SK-N-SH (cell line): ENCODE measurements around the gene EPM2A. TPM values are rescaled to one million over a fixed set of nuclear protein-coding genes. Genes with fewer than 3 reads are reported as not detected.
"Not testable (repeated sequence)": the region's sequence is repeated elsewhere in the genome, so short reads cannot be mapped to it uniquely, and the experiment has no call there.

Experiments used
- CTCF ChIA-PET: fragments of 300-600, 350-600 bp; formaldehyde crosslinking; extraction: SDS; loops from one replicate; lab custom pipeline; 2021; lab: Yijun Ruan, JAX
- POLR2A ChIA-PET: fragments of 350-600 bp; sonication (Branson Sonifier 250); formaldehyde crosslinking; extraction: SDS; loops from one replicate; lab custom pipeline; 2020; ENCODE audit warnings: antibody characterized with exemption, inconsistent platforms; lab: Yijun Ruan, JAX
- DNase-seq: peaks from one replicate; pipeline ENCODE4 v3.0.0; 2012
- H2AFZ ChIP-seq: fragments of 200-600 bp; sonication (generic); 2 replicates; pipeline ENCODE4 v1.8.1; 2016; ENCODE audit warnings: antibody characterized with exemption, mild to moderate bottlenecking, low read depth
- H3F3A ChIP-seq: fragments of 200-600 bp; sonication (generic); replicated peaks from 2 replicates; pipeline ENCODE3; 2016; ENCODE audit warnings: antibody characterized with exemption, mild to moderate bottlenecking; ENCODE audit not compliant: insufficient read depth
- H3K27ac ChIP-seq, 2 experiments: fragments of 200-500 bp in 1 of 2; fragments of 200-600 bp in 1 of 2; sonication (Bioruptor generic) in 1 of 2; sonication (generic), shearing (Covaris generic) in 1 of 2; 2 replicates each; pipeline versions ENCODE4 v1.5.1 to v1.6.1; 2014 to 2016; ENCODE audit warnings: low read depth in 2 of 2, inconsistent platforms in 1 of 2, low read length in 1 of 2, mild to moderate bottlenecking in 1 of 2, mixed read lengths in 1 of 2
- H3K27me3 ChIP-seq: fragments of 200-600 bp; sonication (generic), shearing (Covaris generic); 2 replicates; pipeline ENCODE4 v1.6.1; 2016; ENCODE audit warnings: mixed run types; ENCODE audit not compliant: insufficient read depth
- H3K36me3 ChIP-seq, 2 experiments: fragments of 200-500 bp in 1 of 2; fragments of 200-600 bp in 1 of 2; sonication (Bioruptor generic) in 1 of 2; sonication (generic) in 1 of 2; replicated peaks in 1 of 2; 2 replicates each; pipeline versions ENCODE3 to v1.5.1; 2014 to 2016; ENCODE audit warnings: low read length in 1 of 2, mild to moderate bottlenecking in 1 of 2; ENCODE audit not compliant: insufficient read depth in 2 of 2, control insufficient read depth in 1 of 2
- H3K4me1 ChIP-seq, 2 experiments: fragments of 200-500 bp in 1 of 2; fragments of 200-600 bp in 1 of 2; sonication (Bioruptor generic) in 1 of 2; sonication (generic), shearing (Covaris generic) in 1 of 2; 2 replicates each; pipeline versions ENCODE4 v1.5.1 to v1.6.1; 2014 to 2016; ENCODE audit warnings: low read depth in 1 of 2, low read length in 1 of 2, mixed run types in 1 of 2; ENCODE audit not compliant: insufficient read depth in 2 of 2, control insufficient read depth in 1 of 2
- H3K4me2 ChIP-seq: fragments of 200-600 bp; sonication (generic), shearing (Covaris generic); 2 replicates; pipeline ENCODE4 v1.6.1; 2017; ENCODE audit warnings: mixed run types
- H3K4me3 ChIP-seq, 2 experiments: fragments of 200-500 bp in 1 of 2; fragments of 200-600 bp in 1 of 2; sonication (Bioruptor generic) in 1 of 2; sonication (generic), shearing (Covaris generic) in 1 of 2; 2 replicates each; pipeline versions ENCODE4 v1.5.1 to v1.8.1; 2014 to 2016; ENCODE audit warnings: low read depth in 2 of 2, inconsistent platforms in 1 of 2, low read length in 1 of 2, mild to moderate bottlenecking in 1 of 2, mixed read lengths in 1 of 2, moderate library complexity in 1 of 2
- H3K79me2 ChIP-seq: fragments of 200-600 bp; sonication (generic); 2 replicates; pipeline ENCODE4 v1.8.1; 2017; ENCODE audit warnings: mild to moderate bottlenecking; ENCODE audit not compliant: insufficient read depth
- H3K9ac ChIP-seq: fragments of 200-600 bp; sonication (generic); 2 replicates; pipeline ENCODE4 v1.6.1; 2017; ENCODE audit warnings: mixed run types
- H3K9me2 ChIP-seq: fragments of 200-600 bp; sonication (generic); 2 replicates; pipeline ENCODE4 v1.6.1; 2017; ENCODE audit warnings: mixed run types
- H3K9me3 ChIP-seq: fragments of 200-600 bp; sonication (generic); 2 replicates; pipeline ENCODE4 v1.6.1; 2017; ENCODE audit warnings: mixed run types, mild to moderate bottlenecking, moderate library complexity
- H4K20me1 ChIP-seq: fragments of 200-600 bp; sonication (generic); 2 replicates; pipeline ENCODE4 v1.6.1; 2017; ENCODE audit warnings: mild to moderate bottlenecking, mixed run types; ENCODE audit not compliant: insufficient read depth
- CHD2 ChIP-seq: fragments of 150-350 bp; IDR thresholded peaks from 2 replicates; pipeline ENCODE4 v1.6.1; 2018; ENCODE audit warnings: low read length; ENCODE audit not compliant: partially characterized antibody
- CTCF ChIP-seq: fragments of 200-600 bp; sonication (generic); IDR thresholded peaks from 2 replicates; pipeline ENCODE4 v1.6.1; 2017; ENCODE audit warnings: antibody characterized with exemption, mild to moderate bottlenecking, moderate library complexity
- ELF1 ChIP-seq: IDR thresholded peaks from 2 replicates; pipeline ENCODE4 v1.4.0; 2012
- EP300 ChIP-seq, 2 experiments: IDR thresholded peaks; 2 replicates each; pipeline versions ENCODE4 v1.4.0 to v1.6.1; 2012; ENCODE audit warnings: borderline replicate concordance in 1 of 2, low read depth in 1 of 2, low read length in 1 of 2
- FOXJ3 ChIP-seq: sonication (generic); formaldehyde crosslinking; IDR thresholded peaks from 2 replicates; pipeline ENCODE4 v1.5.1; 2020; ENCODE audit warnings: mild to moderate bottlenecking, missing genetic modification reagents
- FOXM1 ChIP-seq: IDR thresholded peaks from 2 replicates; pipeline ENCODE4 v1.4.0; 2012; ENCODE audit warnings: low read depth, mild to moderate bottlenecking
- GATA2 ChIP-seq: sonication (generic); formaldehyde crosslinking; IDR thresholded peaks from 2 replicates; pipeline ENCODE4 v1.5.0; 2020; ENCODE audit warnings: mild to moderate bottlenecking, missing genetic modification reagents
- IRF3 ChIP-seq: fragments of 150-350 bp; IDR thresholded peaks from 2 replicates; pipeline ENCODE4 v1.6.1; 2016; ENCODE audit warnings: mild to moderate bottlenecking, low read depth, low read length
- MXI1 ChIP-seq: IDR thresholded peaks from 2 replicates; pipeline ENCODE4 v1.6.1; 2012; ENCODE audit warnings: mild to moderate bottlenecking, low read depth, low read length, improper control_type of control experiment
- NRF1 ChIP-seq: IDR thresholded peaks from 2 replicates; pipeline ENCODE4 v1.6.1; 2012; ENCODE audit warnings: low read depth, mild to moderate bottlenecking, low read length
- POLR2AphosphoS5 ChIP-seq: IDR thresholded peaks from 2 replicates; pipeline ENCODE4 v1.6.1; 2012; ENCODE audit warnings: low read depth, low read length
- RCOR1 ChIP-seq: fragments of 150-350 bp; IDR thresholded peaks from 2 replicates; pipeline ENCODE4 v1.6.1; 2017; ENCODE audit warnings: antibody characterized with exemption, low read length
- RXRA ChIP-seq: IDR thresholded peaks from 2 replicates; pipeline ENCODE4 v1.4.0; 2012; ENCODE audit warnings: low read depth, mild to moderate bottlenecking, borderline replicate concordance
- SIN3A ChIP-seq: IDR thresholded peaks from 2 replicates; pipeline ENCODE4 v1.6.1; 2012; ENCODE audit warnings: low read depth, mild to moderate bottlenecking, low read length, moderate library complexity, borderline replicate concordance
- SMC3 ChIP-seq: IDR thresholded peaks from 2 replicates; pipeline ENCODE4 v1.6.1; 2012; ENCODE audit warnings: low read depth, low read length, improper control_type of control experiment
- TAF1 ChIP-seq: IDR thresholded peaks from 2 replicates; pipeline ENCODE4 v1.6.1; 2012; ENCODE audit warnings: low read depth, mild to moderate bottlenecking, low read length, moderate library complexity, borderline replicate concordance
- USF1 ChIP-seq: IDR thresholded peaks from 2 replicates; pipeline ENCODE4 v1.4.0; 2012; ENCODE audit warnings: low read depth, borderline replicate concordance
- USF2 ChIP-seq: fragments of 150-350 bp; IDR thresholded peaks from 2 replicates; pipeline ENCODE4 v1.6.1; 2017; ENCODE audit warnings: antibody characterized with exemption, low read length, low read depth, borderline replicate concordance
- WGBS: methylation state at CpG from one replicate; pipeline ENCODE4 v1.1.6; 2017; ENCODE audit warnings: low lambda C conversion rate; 5-methylcytosine and 5-hydroxymethylcytosine counted together
- polyA plus RNA-seq, 3 experiments: library from polyadenylated mRNA; depleted of rRNA; stranded (reverse); fragments of >200 nt; gene quantifications; 2 replicates each; pipeline ENCODE4 v1.2.3, GENCODE V29; 2012

The EPM2A gene
- polyA plus RNA-seq, 1 of the 3 experiments (the other 2 are of a cell fraction): 2.7 TPM

GRCh38 chr6:145739685-145740084, 4.4 kb upstream of the EPM2A start:
- POLR2A ChIA-PET, H3K4me2 ChIP-seq, CTCF ChIA-PET, H3K79me2 ChIP-seq, H4K20me1 ChIP-seq, DNase-seq, H3K9me3 ChIP-seq, H3K27me3 ChIP-seq, H3K27ac ChIP-seq, H3K9ac ChIP-seq, H3K9me2 ChIP-seq, H3K4me3 ChIP-seq, H3K36me3 ChIP-seq, H2AFZ ChIP-seq: not testable (repeated sequence)
- 84% methylated on average over 5 of the region's 5 CpGs for WGBS
- Histone ChIP-seq H3K4me1 (peaks cover 4 to 11% of the 10 kb centered on the region in 2 experiments; a peak in 2 of 4 replicates), H3F3A (peaks cover 14% of the 10 kb centered on the region)

DNA sequence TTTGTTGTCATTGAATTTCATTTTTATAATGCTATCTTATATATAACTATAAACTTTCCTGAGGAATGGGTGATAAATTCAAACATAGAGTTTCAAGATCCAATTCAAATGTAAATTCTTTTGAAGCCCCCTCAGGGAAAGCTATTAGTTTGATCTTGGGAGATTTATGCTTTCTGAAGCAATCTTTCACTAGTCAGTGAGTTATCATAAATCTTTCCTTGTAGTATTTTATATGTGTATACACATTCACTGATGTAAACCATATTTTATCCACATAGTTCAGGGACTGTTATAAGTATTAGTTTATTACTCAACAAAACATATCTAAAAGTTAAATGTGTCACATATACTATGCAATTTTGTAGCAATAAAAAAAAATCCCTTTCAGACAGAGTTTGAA, 2.9 kb upstream of the EPM2A start:
- DNase-seq: no peak
- H4K20me1 ChIP-seq: no peaks in the 10 kb centered on the region
- no peak overlapping the region for H3K9ac ChIP-seq
- POLR2A ChIA-PET: no interaction called here
- no peaks in the 10 kb centered on the region for H3K27me3 ChIP-seq
- peaks cover 4 to 17% of the 10 kb centered on the region in 2 experiments; a peak in 2 of 4 replicates for H3K4me1 ChIP-seq
- H3K9me2 ChIP-seq: no peaks in the 10 kb centered on the region
- H3K4me3 ChIP-seq: no peak overlapping the region
- TF ChIP-seq RXRA: no peak
- no peak for TF ChIP-seq POLR2AphosphoS5
- TF ChIP-seq EP300 (IDR thresholded peaks at IDR 0.05; ENCODE audit: borderline replicate concordance in 1 of 2, low read depth in 1 of 2, low read length in 1 of 2): no peak
- TF ChIP-seq TAF1: no peak
- TF ChIP-seq CHD2: no peak
- TF ChIP-seq MXI1: no peak
- no peak for TF ChIP-seq FOXJ3 (CRISPR knock-in tag)
- TF ChIP-seq SIN3A: no peak
- TF ChIP-seq SMC3: no peak
- H3K4me2 ChIP-seq: no peak overlapping the region
- CTCF ChIA-PET: interaction anchor here (1.0 kb wide), 1 partner anchor 150 kb away, joined by 3 read pairs; no protein-coding TSS in a partner anchor
- H3K79me2 ChIP-seq: peaks cover 3% of the 10 kb centered on the region
- no peaks in the 10 kb centered on the region for H3K36me3 ChIP-seq
- H2AFZ ChIP-seq: no peak overlapping the region
- peaks cover 25% of the 10 kb centered on the region for H3F3A ChIP-seq
- H3K9me3 ChIP-seq: no peaks in the 10 kb centered on the region
- no peak overlapping the region for H3K27ac ChIP-seq

DNA sequence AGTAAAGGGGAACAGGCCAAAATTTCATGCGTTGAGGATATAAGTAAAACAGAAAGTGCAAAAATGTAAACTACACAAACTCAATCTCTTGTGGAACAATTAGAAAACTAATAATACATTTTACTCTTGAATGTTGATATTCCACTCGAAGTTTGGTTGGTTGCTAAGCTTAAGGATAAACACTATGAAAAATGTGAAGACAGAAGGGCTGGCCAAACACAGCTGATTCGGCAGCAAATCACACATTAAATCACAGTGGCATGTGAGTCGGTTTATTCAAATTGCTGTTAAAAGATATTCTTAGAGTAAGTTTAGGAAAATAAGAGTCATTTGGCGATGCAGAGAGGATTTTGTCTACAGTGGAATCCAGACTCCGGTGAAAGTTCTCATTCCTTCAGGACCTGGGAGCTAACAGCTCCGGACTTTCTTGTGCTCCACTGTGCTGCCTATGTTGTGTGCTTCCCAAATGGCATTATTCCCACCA, 1.4 kb upstream of the EPM2A start:
- Histone ChIP-seq H3F3A (peaks cover 25% of the 10 kb centered on the region), H3K36me3 (no peaks in the 10 kb centered on the region), H3K9me3 (no peaks in the 10 kb centered on the region), H3K79me2 (peaks cover 3% of the 10 kb centered on the region), H4K20me1 (no peaks in the 10 kb centered on the region), H3K4me1 (peaks cover 6 to 17% of the 10 kb centered on the region in 2 experiments; a peak in 3 of 4 replicates), H3K9me2 (no peaks in the 10 kb centered on the region), H2AFZ (no peak overlapping the region), H3K4me2 (peak overlapping the region; percentile 95; the same call in 1 of the 2 replicates), H3K4me3 (no peak overlapping the region), H3K27ac (peak overlapping the region in 1 of 2 experiments; percentile 98; a peak in 3 of 4 replicates), H3K27me3 (no peaks in the 10 kb centered on the region), H3K9ac (peak overlapping the region; percentile 93; the same call in 1 of the 2 replicates)
- CTCF ChIA-PET: no interaction called here
- 95% methylated on average over 7 of the region's 7 CpGs for WGBS
- POLR2A ChIA-PET: interaction anchor here (3.3 kb wide), 1 partner anchor 78 kb away, joined by 57 read pairs; the partner anchor contains the start of gene FBXO30
- DNase-seq: no peak
- TF ChIP-seq USF1: no peak
- TF ChIP-seq FOXM1: no peak
- TF ChIP-seq NRF1: no peak
- TF ChIP-seq RCOR1: no peak
- TF ChIP-seq ELF1: no peak
- TF ChIP-seq EP300 (IDR thresholded peaks at IDR 0.05; ENCODE audit: borderline replicate concordance in 1 of 2, low read depth in 1 of 2, low read length in 1 of 2): no peak
- TF ChIP-seq CTCF: no peak
- TF ChIP-seq GATA2 (CRISPR knock-in tag): no peak
- TF ChIP-seq IRF3: no peak
- TF ChIP-seq POLR2AphosphoS5: no peak
- no peak for TF ChIP-seq USF2
